Left lung (tissue), 10 donors: ENCODE data around the gene HERC4. TPM values are rescaled to one million over a fixed set of nuclear protein-coding genes. Genes with fewer than 3 reads are reported as not detected.

Source experiments
- ATAC-seq: fragments of 200-7000 bp; cut with Tn5 transposase; one replicate; pipeline ENCODE4 v1.9.1; 2020; ENCODE audit warnings: moderate library complexity
- DNase-seq, 4 donors: peaks; one replicate each; pipeline ENCODE4 v3.0.0-alpha.2; 2013 to 2020
- H3K27ac ChIP-seq, 2 donors: fragments of 200-600 bp; sonication (generic) in 1 of 2; one replicate each; pipeline versions ENCODE4 v1.5.0 to v1.8.0; 2020 to 2021
- H3K27me3 ChIP-seq, 2 donors: fragments of 200-600 bp; sonication (generic) in 1 of 2; one replicate each; pipeline versions ENCODE4 v1.5.0 to v1.8.0; 2020 to 2021
- H3K36me3 ChIP-seq, 2 donors: fragments of 200-600 bp; sonication (generic) in 1 of 2; one replicate each; pipeline versions ENCODE4 v1.5.0 to v1.8.0; 2020 to 2021
- H3K4me1 ChIP-seq, 2 donors: fragments of 200-600 bp; one replicate each; pipeline ENCODE4 v1.8.0; 2021
- H3K4me3 ChIP-seq, 2 donors: fragments of 200-600 bp; sonication (generic) in 1 of 2; one replicate each; pipeline versions ENCODE4 v1.5.0 to v1.8.0; 2020 to 2021; ENCODE audit warnings: mild to moderate bottlenecking in 1 of 2
- H3K9me3 ChIP-seq, 2 donors: fragments of 200-600 bp; sonication (generic) in 1 of 2; one replicate each; pipeline versions ENCODE4 v1.5.0 to v1.8.0; 2020 to 2021
- intact Hi-C, 2 donors: fragments of 100-400 bp; cut with DNase I; formaldehyde crosslinking; loops; one replicate each; pipeline versions ENCODE4 v1.11.2 to v1.14.2; 2022
- polyA plus RNA-seq, 6 donors: library from polyadenylated mRNA; unstranded; fragments of 120-200 nt; gene quantifications; one replicate each; pipeline ENCODE4 v1.2.1, GENCODE V29; 2013; ENCODE audit not compliant: insufficient read length in 6 of 6
- total RNA-seq, 2 donors: library from RNA; stranded (reverse); fragmentation: NEBNext Ultra II Directional; extraction: Animal tissue kit (Norgen Biotek cat#: 25700); gene quantifications; one replicate each; pipeline ENCODE4 v1.2.1, GENCODE V29; 2021
- TF ChIP-seq, protein P1 (sequence below), 2 donors: fragments of 200-600 bp; sonication (generic) in 1 of 2; IDR thresholded peaks; one replicate each; pipeline versions ENCODE4 v1.5.0 to v1.8.0; 2021; ENCODE audit warnings: antibody characterized with exemption in 2 of 2
- donor health status: DM: no; HTN: yes; CAD: no.
- donor health status: DM: no; HTN: no; CAD: no.

The HERC4 gene
- total and polyA plus RNA-seq, 8 donors: 51.5 to 65.7 (median 61.1) TPM

DNA sequence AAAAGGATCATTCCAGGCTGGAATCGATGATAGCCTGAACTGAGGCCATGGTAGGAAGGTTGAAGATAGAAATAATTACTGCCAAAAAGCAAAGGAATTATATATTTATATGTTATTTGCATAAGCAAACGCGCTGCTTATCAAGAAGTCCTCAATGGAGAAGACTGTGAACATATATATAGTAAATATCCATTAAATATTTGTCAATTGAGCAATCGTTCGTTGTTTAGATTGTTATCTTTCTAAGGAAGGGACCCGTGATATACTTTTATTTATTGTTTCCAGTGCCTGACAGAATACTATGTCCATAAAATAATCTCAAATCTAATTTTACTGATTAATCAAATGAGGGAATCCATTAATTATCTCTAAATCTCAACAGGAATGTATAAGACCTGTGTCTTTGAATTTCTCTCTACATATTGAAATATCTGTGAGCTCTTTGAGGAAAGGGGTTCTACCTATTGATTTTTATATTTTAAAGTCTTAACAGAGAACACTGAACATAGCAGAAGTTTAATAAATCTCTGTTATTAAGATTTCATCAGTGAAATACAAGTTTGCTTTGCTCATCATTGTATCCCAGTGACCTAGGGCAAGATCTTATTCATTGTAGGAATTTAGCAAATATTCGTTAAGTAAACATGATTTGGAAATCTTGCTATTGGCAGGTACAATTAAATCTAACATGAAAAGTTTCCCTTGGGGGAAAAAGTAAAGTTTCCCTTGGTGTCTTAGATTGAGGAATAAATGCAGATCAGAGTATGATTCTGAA lies 12.0 kb upstream of the HERC4 start:
- H3K36me3 ChIP-seq: no peaks in the 10 kb centered on the region
- no peaks in the 10 kb centered on the region for H3K27me3 ChIP-seq
- no peak overlapping the region for H3K27ac ChIP-seq
- no peak overlapping the region for H3K4me3 ChIP-seq
- no peak for ATAC-seq
- no peak for DNase-seq
- TF ChIP-seq, protein P1, sequence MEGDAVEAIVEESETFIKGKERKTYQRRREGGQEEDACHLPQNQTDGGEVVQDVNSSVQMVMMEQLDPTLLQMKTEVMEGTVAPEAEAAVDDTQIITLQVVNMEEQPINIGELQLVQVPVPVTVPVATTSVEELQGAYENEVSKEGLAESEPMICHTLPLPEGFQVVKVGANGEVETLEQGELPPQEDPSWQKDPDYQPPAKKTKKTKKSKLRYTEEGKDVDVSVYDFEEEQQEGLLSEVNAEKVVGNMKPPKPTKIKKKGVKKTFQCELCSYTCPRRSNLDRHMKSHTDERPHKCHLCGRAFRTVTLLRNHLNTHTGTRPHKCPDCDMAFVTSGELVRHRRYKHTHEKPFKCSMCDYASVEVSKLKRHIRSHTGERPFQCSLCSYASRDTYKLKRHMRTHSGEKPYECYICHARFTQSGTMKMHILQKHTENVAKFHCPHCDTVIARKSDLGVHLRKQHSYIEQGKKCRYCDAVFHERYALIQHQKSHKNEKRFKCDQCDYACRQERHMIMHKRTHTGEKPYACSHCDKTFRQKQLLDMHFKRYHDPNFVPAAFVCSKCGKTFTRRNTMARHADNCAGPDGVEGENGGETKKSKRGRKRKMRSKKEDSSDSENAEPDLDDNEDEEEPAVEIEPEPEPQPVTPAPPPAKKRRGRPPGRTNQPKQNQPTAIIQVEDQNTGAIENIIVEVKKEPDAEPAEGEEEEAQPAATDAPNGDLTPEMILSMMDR (IDR thresholded peaks at IDR 0.05): no peak
- no peaks in the 10 kb centered on the region for H3K9me3 ChIP-seq
- intact Hi-C loops: loop anchor here in 1 of 2 donors (10.0 kb wide), 1 partner anchor 68 kb away; no protein-coding TSS in a partner anchor
- no peaks in the 10 kb centered on the region for H3K4me1 ChIP-seq

- ATAC-seq: no peak
- intact Hi-C loops: loop anchor here in 1 of 2 donors (10.0 kb wide), 1 partner anchor 69 kb away; no protein-coding TSS in a partner anchor
Measured at GRCh38 chr10:68086011-68086410, 10.9 kb upstream of the HERC4 start.

GRCh38 chr10:68084469-68084868 lies 9.4 kb upstream of the HERC4 start:
- no peak overlapping the region for H3K4me3 ChIP-seq
- H3K27me3 ChIP-seq: no peaks in the 10 kb centered on the region
- DNase-seq (no peak), ATAC-seq (no peak)
- no peaks in the 10 kb centered on the region for H3K4me1 ChIP-seq
- no peaks in the 10 kb centered on the region for H3K9me3 ChIP-seq
- H3K36me3 ChIP-seq: no peaks in the 10 kb centered on the region
- TF ChIP-seq, protein P1 (IDR thresholded peaks at IDR 0.05): no peak
- H3K27ac ChIP-seq: no peak overlapping the region
- intact Hi-C loops: loop anchor here in 1 of 2 donors (10.0 kb wide), 1 partner anchor 70 kb away; no protein-coding TSS in a partner anchor

More at GRCh38 chr10:68086011-68086410, 10.9 kb upstream of the HERC4 start:
- Histone ChIP-seq H3K9me3 (no peaks in the 10 kb centered on the region), H3K27me3 (no peaks in the 10 kb centered on the region), H3K36me3 (no peaks in the 10 kb centered on the region), H3K4me1 (no peaks in the 10 kb centered on the region), H3K27ac (no peak overlapping the region), H3K4me3 (no peak overlapping the region)
- TF ChIP-seq, protein P1 (IDR thresholded peaks at IDR 0.05): no peak
- DNase-seq: no peak

DNA sequence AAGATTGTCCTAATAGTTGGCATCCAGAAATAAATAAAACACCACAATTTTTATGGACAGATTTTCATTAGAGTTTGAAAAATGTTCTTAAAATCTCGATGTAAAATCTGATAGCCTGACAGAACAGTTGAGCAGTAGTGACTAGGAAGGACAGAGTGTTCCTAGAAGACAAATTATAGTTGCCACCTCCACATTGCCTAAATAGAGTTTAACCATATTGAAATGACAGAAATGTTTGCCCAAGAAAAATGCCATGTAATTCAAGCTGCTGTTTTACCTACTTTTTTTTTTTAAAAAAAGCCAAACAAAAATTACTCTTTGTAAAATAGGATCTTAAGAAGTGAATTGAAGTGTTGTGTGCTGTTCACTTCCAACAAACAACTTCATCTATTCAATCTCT lies 8.9 kb upstream of the HERC4 start:
- DNase-seq (no peak), ATAC-seq (no peak)
- Histone ChIP-seq H3K27me3 (no peaks in the 10 kb centered on the region), H3K9me3 (no peaks in the 10 kb centered on the region), H3K36me3 (no peaks in the 10 kb centered on the region), H3K4me1 (no peaks in the 10 kb centered on the region), H3K27ac (no peak overlapping the region), H3K4me3 (no peak overlapping the region)
- TF ChIP-seq, protein P1 (IDR thresholded peaks at IDR 0.05): no peak
- intact Hi-C loops: loop anchor here in 1 of 2 donors (10.0 kb wide), 1 partner anchor 71 kb away; no protein-coding TSS in a partner anchor

- TF ChIP-seq, protein P1 (IDR thresholded peaks at IDR 0.05): no peak
- Histone ChIP-seq H3K4me3 (no peak overlapping the region), H3K27me3 (no peaks in the 10 kb centered on the region), H3K27ac (no peak overlapping the region), H3K4me1 (no peaks in the 10 kb centered on the region), H3K36me3 (no peaks in the 10 kb centered on the region), H3K9me3 (no peaks in the 10 kb centered on the region)
- DNase-seq (peak in 1 of 4 donors; percentile 35), ATAC-seq (no peak)
- intact Hi-C loops: loop anchor here in 1 of 2 donors (10.0 kb wide), 1 partner anchor 72 kb away; no protein-coding TSS in a partner anchor
Measured at GRCh38 chr10:68082872-68083271, 7.8 kb upstream of the HERC4 start.
